PC-3 (cell line): ENCODE data around the gene PTPRS. TPM values are rescaled to one million over a fixed set of nuclear protein-coding genes. Genes with fewer than 3 reads are reported as not detected.

Source experiments
- ATAC-seq: fragments of 200-7000 bp; cut with Tn5 transposase; 2 replicates; pipeline ENCODE4 v1.9.1; 2020; ENCODE audit warnings: mild to moderate bottlenecking, moderate library complexity
- BruUV-seq: library from RNA; stranded (reverse); fragments of 400-500 nt; replicated peaks from 2 replicates; lab custom pipeline; 2021; lab: Mats Ljungman, UMichigan
- CTCF ChIA-PET: fragments of 300-600 bp; sonication (Branson Sonifier 250); formaldehyde crosslinking; loops from one replicate; lab custom pipeline; 2022; ENCODE audit warnings: antibody characterized with exemption; lab: Charles Lee
- POLR2A ChIA-PET: fragments of 300-600 bp; sonication (Branson Sonifier 250); formaldehyde crosslinking; loops from one replicate; lab custom pipeline; 2022; ENCODE audit warnings: antibody characterized with exemption; ENCODE audit not compliant: unreplicated experiment; lab: Charles Lee
- DNase-seq: peaks from one replicate; pipeline ENCODE4 v3.0.0-alpha.2; 2015
- H2AFZ ChIP-seq: fragments of 300-600 bp; sonication (generic); 2 replicates; pipeline ENCODE4 v1.6.0; 2016; ENCODE audit warnings: antibody characterized with exemption, low read length
- H3F3A ChIP-seq: fragments of 300-600 bp; sonication (generic); one replicate; pipeline ENCODE4 v1.6.0; 2017; ENCODE audit warnings: antibody characterized with exemption, low read length, control low read depth, mild to moderate bottlenecking; ENCODE audit not compliant: unreplicated experiment
- H3K27ac ChIP-seq: fragments of 300-600 bp; sonication (generic); 2 replicates; pipeline ENCODE4 v1.5.1; 2016; ENCODE audit warnings: mild to moderate bottlenecking, low read length
- H3K27me3 ChIP-seq: fragments of 300-600 bp; sonication (generic); 2 replicates; pipeline ENCODE4 v1.6.1; 2016; ENCODE audit warnings: low read length, mixed read lengths
- H3K36me3 ChIP-seq: fragments of 300-600 bp; sonication (generic); 2 replicates; pipeline ENCODE4 v1.6.1; 2016; ENCODE audit warnings: low read depth, mixed run types, low read length, mixed read lengths
- H3K4me1 ChIP-seq: fragments of 300-600 bp; sonication (generic); 2 replicates; pipeline ENCODE4 v1.5.1; 2016; ENCODE audit warnings: low read length; ENCODE audit not compliant: insufficient read depth
- H3K4me2 ChIP-seq: fragments of 300-600 bp; sonication (generic); 2 replicates; pipeline ENCODE4 v1.6.0; 2016; ENCODE audit warnings: low read length
- H3K4me3 ChIP-seq: fragments of 300-600 bp; sonication (generic); 2 replicates; pipeline ENCODE4 v1.5.1; 2016; ENCODE audit warnings: mild to moderate bottlenecking, low read length, mixed read lengths
- H3K79me2 ChIP-seq: fragments of 300-600 bp; sonication (generic); 2 replicates; pipeline ENCODE4 v1.6.1; 2017; ENCODE audit warnings: low read length, mixed read lengths
- H3K9ac ChIP-seq: fragments of 300-600 bp; sonication (generic); 2 replicates; pipeline ENCODE4 v1.6.0; 2016; ENCODE audit warnings: mild to moderate bottlenecking, low read length
- H3K9me2 ChIP-seq: fragments of 300-600 bp; sonication (generic); replicated peaks from 2 replicates; pipeline ENCODE4 v1.6.1; 2016; ENCODE audit warnings: mixed run types, low read length, mixed read lengths
- H3K9me3 ChIP-seq: fragments of 300-600 bp; sonication (generic); 2 replicates; pipeline ENCODE4 v1.6.1; 2016; ENCODE audit warnings: low read length, mixed read lengths
- H4K20me1 ChIP-seq: fragments of 300-600 bp; sonication (generic); 2 replicates; pipeline ENCODE4 v1.6.1; 2016; ENCODE audit warnings: low read length, mixed read lengths
- EZH2 ChIP-seq: fragments of 300-600 bp; sonication (generic); IDR thresholded peaks from one replicate; pipeline ENCODE4 v1.6.1; 2017; ENCODE audit warnings: antibody characterized with exemption, mild to moderate bottlenecking, low read length; ENCODE audit not compliant: unreplicated experiment
- EZH2phosphoT487 ChIP-seq: fragments of 300-600 bp; sonication (generic); IDR thresholded peaks from 2 replicates; pipeline ENCODE4 v1.6.1; 2018; ENCODE audit warnings: mild to moderate bottlenecking, antibody characterized with exemption, low read length, borderline replicate concordance
- intact Hi-C: fragments of 100-400 bp; cut with micrococcal nuclease; formaldehyde crosslinking; loops from 2 replicates; pipeline ENCODE4 v1.9.0; 2023
- total RNA-seq: library from RNA; depleted of rRNA; stranded (reverse); fragments of >200 nt; gene quantifications from 2 replicates; pipeline ENCODE4 v1.2.3, GENCODE V29; 2014
- TF ChIP-seq, protein P1 (sequence below): fragments of 300-600 bp; sonication (generic); conservative IDR thresholded peaks from 2 replicates; pipeline ENCODE4 v1.5.1; 2017; ENCODE audit warnings: antibody characterized with exemption, low read depth, mild to moderate bottlenecking, low read length

The PTPRS gene
- total RNA-seq, 1 experiment from 2014 or later: 106 TPM

DNA sequence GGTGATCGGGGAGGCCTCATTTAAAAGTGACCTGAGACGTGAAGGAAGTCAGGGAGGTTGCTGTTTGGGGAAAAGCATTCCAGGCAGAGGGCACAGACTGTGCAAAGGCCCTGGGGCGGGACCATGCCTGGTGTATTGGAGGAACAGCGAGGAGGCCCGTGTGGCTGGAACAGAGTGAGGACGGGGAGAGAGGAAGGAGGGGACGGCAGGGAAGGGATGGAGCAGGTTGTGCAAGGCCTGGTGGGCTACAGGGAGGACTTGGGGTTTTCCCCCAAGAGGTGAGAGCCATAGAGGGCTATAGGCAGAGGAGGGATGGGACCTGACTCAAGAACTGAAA, 17.2 kb downstream of the PTPRS start:
- Histone ChIP-seq H3K36me3 (no peaks in the 10 kb centered on the region; the same call in 1 of the 2 replicates), H4K20me1 (no peaks in the 10 kb centered on the region), H2AFZ (no peak overlapping the region), H3K9me3 (no peaks in the 10 kb centered on the region), H3F3A (no peaks in the 10 kb centered on the region), H3K4me1 (no peaks in the 10 kb centered on the region), H3K79me2 (no peaks in the 10 kb centered on the region; the same call in 1 of the 2 replicates), H3K4me3 (no peak overlapping the region), H3K9ac (no peak overlapping the region), H3K9me2 (no peaks in the 10 kb centered on the region), H3K4me2 (no peak overlapping the region), H3K27me3 (no peaks in the 10 kb centered on the region), H3K27ac (no peak overlapping the region)
- CTCF ChIA-PET: no interaction called here
- TF ChIP-seq EZH2: no peak
- no peak for TF ChIP-seq EZH2phosphoT487
- TF ChIP-seq, protein P1, sequence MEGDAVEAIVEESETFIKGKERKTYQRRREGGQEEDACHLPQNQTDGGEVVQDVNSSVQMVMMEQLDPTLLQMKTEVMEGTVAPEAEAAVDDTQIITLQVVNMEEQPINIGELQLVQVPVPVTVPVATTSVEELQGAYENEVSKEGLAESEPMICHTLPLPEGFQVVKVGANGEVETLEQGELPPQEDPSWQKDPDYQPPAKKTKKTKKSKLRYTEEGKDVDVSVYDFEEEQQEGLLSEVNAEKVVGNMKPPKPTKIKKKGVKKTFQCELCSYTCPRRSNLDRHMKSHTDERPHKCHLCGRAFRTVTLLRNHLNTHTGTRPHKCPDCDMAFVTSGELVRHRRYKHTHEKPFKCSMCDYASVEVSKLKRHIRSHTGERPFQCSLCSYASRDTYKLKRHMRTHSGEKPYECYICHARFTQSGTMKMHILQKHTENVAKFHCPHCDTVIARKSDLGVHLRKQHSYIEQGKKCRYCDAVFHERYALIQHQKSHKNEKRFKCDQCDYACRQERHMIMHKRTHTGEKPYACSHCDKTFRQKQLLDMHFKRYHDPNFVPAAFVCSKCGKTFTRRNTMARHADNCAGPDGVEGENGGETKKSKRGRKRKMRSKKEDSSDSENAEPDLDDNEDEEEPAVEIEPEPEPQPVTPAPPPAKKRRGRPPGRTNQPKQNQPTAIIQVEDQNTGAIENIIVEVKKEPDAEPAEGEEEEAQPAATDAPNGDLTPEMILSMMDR: no peak
- DNase-seq (no peak), ATAC-seq (no peak)
- BruUV-seq: no TSS peak
- POLR2A ChIA-PET: no interaction called here
- intact Hi-C loops: no loop called here

DNA sequence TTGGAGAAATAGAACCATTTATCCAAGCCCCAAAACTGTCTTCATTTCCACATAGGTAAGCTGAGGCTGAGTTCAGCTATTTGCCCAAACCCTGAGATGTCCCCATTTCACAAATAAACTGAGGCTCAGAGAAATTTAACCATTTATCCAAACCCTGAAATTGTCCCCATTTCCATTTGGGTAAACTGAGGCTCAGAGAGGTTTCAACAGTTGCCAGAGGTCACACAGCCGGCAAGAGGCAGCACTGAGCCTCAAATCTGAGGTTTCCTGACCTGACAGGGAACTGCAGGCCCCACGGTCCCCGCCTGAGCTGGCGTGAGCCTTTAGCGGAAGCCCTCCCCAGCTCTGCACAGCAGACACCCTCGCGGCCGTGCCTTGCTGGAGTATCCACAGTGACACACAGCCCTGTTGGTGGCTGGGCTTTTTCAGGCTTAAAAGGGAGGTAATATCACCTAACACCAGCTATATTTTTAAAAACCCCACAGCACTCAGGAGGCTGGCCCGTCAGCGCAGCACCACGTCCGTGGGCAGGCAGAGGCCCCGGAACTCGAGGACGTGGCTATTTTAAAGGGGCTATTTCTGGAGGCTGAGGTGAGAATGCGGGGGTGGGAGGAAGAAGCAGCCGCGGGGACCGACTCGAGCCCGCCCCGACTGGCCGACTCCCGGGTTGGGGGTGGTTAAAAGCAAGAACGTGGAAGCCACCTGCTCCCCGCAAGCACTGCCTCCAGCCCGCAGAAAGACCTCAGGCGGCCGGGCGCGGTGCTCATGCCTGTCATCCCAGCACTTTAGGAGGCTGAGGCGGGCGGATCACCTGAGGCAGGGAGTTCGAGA, 18.5 kb downstream of the PTPRS start:
- no peak for TF ChIP-seq EZH2
- TF ChIP-seq, protein P1: no peak
- no peak for TF ChIP-seq EZH2phosphoT487
- ATAC-seq: no peak
- H3K9me3 ChIP-seq: no peaks in the 10 kb centered on the region

DNA sequence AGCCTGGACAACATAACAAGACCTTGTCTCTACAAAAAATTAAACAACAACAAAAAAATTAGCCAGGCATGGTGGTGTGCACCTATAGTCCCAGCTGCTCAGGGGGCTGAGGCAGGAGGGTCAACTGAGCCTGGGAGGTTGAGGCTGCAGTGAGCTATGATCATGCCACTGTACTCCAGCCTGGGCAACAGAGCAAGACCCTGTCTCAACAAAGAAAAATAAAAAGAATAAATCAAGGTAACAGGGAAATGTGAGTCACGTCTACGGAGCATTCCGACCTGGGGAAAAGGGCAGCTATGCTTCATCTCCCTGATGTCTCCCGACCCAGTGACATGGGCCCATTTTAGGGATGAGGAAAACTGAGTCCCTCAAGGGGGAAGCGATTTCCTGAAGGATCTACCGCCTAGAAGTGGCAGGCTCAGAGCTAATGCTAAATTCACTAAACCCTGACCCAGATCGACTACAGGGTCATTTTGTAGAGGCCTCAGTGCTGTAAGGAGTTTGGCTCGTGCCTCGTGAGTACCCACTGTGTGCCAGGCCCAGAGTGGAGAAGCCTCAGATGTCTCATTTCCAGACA, 19.5 kb downstream of the PTPRS start:
- no peak overlapping the region for H3K4me2 ChIP-seq
- no peaks in the 10 kb centered on the region for H3K36me3 ChIP-seq
- BruUV-seq: no TSS peak
- no peaks in the 10 kb centered on the region for H3K9me2 ChIP-seq
- TF ChIP-seq, protein P1: no peak
- TF ChIP-seq EZH2 (no peak), EZH2phosphoT487 (no peak)
- ChIA-PET CTCF (no interaction called here), POLR2A (no interaction called here)
- no peaks in the 10 kb centered on the region for H3K27me3 ChIP-seq
- H3K27ac ChIP-seq: no peak overlapping the region
- intact Hi-C loops: no loop called here
- no peak overlapping the region for H3K9ac ChIP-seq
- H3F3A ChIP-seq: no peaks in the 10 kb centered on the region
- H3K4me1 ChIP-seq: no peaks in the 10 kb centered on the region
- H3K4me3 ChIP-seq: no peak overlapping the region
- DNase-seq (no peak), ATAC-seq (no peak)
- no peak overlapping the region for H2AFZ ChIP-seq
- no peaks in the 10 kb centered on the region for H3K9me3 ChIP-seq
- no peaks in the 10 kb centered on the region for H4K20me1 ChIP-seq
- no peaks in the 10 kb centered on the region; the same call in 1 of the 2 replicates for H3K79me2 ChIP-seq

More for the DNA sequence above, 18.5 kb downstream of the PTPRS start:
- intact Hi-C loops: no loop called here
- no peaks in the 10 kb centered on the region for H3K9me2 ChIP-seq
- DNase-seq: no peak
- no peaks in the 10 kb centered on the region for H3K36me3 ChIP-seq
- no peak overlapping the region for H3K4me3 ChIP-seq
- no peak overlapping the region for H2AFZ ChIP-seq
- no peak overlapping the region for H3K9ac ChIP-seq
- no peaks in the 10 kb centered on the region for H3K4me1 ChIP-seq
- no TSS peak for BruUV-seq
- H3K27ac ChIP-seq: no peak overlapping the region
- CTCF ChIA-PET: no interaction called here
- no peaks in the 10 kb centered on the region for H3K27me3 ChIP-seq
- no peak overlapping the region for H3K4me2 ChIP-seq
- no peaks in the 10 kb centered on the region for H4K20me1 ChIP-seq
- no peaks in the 10 kb centered on the region; the same call in 1 of the 2 replicates for H3K79me2 ChIP-seq
- POLR2A ChIA-PET: no interaction called here
- no peaks in the 10 kb centered on the region for H3F3A ChIP-seq
